ENCODE results near the gene OR10H4.

GRCh38 chr19:15926484-15926883, 22.3 kb upstream of the OR10H4 start:
- TF ChIP-seq POLR2AphosphoS5 (IDR thresholded peaks at IDR 0.05; ENCODE audit: borderline replicate concordance, low read depth, low read length) (no peak), EZH2 (IDR thresholded peaks at IDR 0.05) (no peak)
